IPS-20b (cell line): ENCODE measurements around the gene SEPHS2.
"Not testable (repeated sequence)": the region's sequence is repeated elsewhere in the genome, so short reads cannot be mapped to it uniquely, and the experiment has no call there.

Source experiments
- H3K27ac ChIP-seq: one replicate; pipeline ENCODE4 v1.5.1; 2013; ENCODE audit warnings: low read length
- H3K27me3 ChIP-seq: 2 replicates; pipeline ENCODE4 v1.6.1; 2013; ENCODE audit warnings: mild to moderate bottlenecking, low read length, inconsistent platforms; ENCODE audit not compliant: insufficient read depth
- H3K36me3 ChIP-seq: 2 replicates; pipeline ENCODE4 v1.6.1; 2013; ENCODE audit warnings: low read depth, mild to moderate bottlenecking, inconsistent platforms, low read length, moderate library complexity; ENCODE audit not compliant: insufficient read depth
- H3K4me1 ChIP-seq: 2 replicates; pipeline ENCODE4 v1.6.1; 2013; ENCODE audit warnings: mild to moderate bottlenecking, control low read depth, inconsistent platforms, low read length, moderate library complexity; ENCODE audit not compliant: insufficient read depth
- H3K4me3 ChIP-seq: 2 replicates; pipeline ENCODE4 v1.5.1; 2013; ENCODE audit warnings: mild to moderate bottlenecking, low read length, inconsistent platforms
- H3K9ac ChIP-seq: 2 replicates; pipeline ENCODE4 v1.6.1; 2013; ENCODE audit warnings: low read depth, mild to moderate bottlenecking, inconsistent platforms, low read length, moderate library complexity
- H3K9me3 ChIP-seq: 2 replicates; pipeline ENCODE4 v1.6.1; 2013; ENCODE audit warnings: mild to moderate bottlenecking, low read depth, low read length, inconsistent platforms; ENCODE audit not compliant: insufficient read depth

SEPHS2 gene

DNA sequence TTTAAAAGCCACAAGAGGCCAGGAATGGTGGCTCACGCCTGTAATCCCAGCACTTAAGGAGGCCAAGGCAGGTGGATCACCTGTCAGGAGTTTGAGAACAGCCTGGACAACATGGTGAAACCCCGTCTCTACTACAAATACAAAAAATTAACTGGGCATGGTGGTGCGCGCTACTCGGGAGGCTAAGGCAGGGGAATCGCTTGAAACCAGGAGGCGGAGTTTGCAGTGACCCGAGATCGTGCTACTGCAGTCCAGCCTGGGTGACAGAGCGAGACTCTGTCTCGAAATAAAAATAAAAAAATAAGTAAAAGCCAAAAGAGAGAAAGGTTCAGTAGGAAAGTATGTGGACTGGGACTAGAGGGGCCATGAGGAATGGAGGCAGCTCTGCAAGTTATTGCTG, 13.8 kb upstream of the SEPHS2 start:
- Histone ChIP-seq H3K27ac (no peak overlapping the region), H3K9ac (no peak overlapping the region), H3K4me1 (no peaks in the 10 kb centered on the region), H3K9me3 (no peaks in the 10 kb centered on the region), H3K4me3 (no peak overlapping the region), H3K36me3 (no peaks in the 10 kb centered on the region), H3K27me3 (no peaks in the 10 kb centered on the region)

DNA sequence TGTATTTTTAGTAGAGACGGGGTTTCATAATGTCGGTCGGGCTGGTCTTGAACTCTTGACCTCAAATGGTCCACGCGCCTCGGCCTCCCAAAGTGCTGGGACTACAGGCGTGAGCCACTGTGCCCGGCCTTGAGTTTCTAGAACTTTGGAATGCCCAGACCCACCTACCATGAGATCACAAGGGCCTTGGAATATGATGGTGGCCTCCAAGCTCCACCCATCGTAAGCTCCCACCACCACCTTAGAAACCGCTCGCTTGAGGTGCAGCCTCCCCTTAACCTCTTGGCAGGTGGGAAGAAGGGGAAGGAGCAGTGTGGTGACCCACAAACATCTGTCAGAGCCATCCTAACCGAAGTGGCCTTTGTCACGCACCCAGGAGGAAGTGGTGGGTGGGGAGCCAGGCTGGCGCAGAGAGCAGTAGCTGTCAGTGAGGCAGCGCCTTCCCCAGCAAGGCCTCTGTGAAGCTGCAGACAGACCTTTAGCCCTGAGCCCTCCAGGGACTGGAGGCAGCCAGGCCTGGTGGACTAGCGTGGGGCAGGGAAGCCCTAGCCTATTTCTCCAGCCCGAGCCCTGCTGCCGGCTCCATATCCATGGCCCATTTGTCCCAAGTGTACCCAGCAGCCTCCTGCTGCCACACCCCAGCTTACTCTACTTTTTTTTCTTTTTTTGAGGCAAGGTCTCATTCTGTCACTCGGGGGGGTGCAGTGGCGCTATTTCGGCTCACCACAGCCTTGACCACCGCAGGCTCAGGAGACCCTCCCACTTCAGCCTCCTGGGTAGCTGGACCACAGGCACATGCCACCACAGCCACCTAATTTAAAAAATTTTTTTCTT, 13.1 kb upstream of the SEPHS2 start:
- no peak overlapping the region for H3K4me3 ChIP-seq
- H3K9ac ChIP-seq: no peak overlapping the region
- H3K9me3 ChIP-seq: no peaks in the 10 kb centered on the region
- no peaks in the 10 kb centered on the region for H3K36me3 ChIP-seq
- H3K4me1 ChIP-seq: no peaks in the 10 kb centered on the region
- no peaks in the 10 kb centered on the region for H3K27me3 ChIP-seq
- no peak overlapping the region for H3K27ac ChIP-seq

DNA sequence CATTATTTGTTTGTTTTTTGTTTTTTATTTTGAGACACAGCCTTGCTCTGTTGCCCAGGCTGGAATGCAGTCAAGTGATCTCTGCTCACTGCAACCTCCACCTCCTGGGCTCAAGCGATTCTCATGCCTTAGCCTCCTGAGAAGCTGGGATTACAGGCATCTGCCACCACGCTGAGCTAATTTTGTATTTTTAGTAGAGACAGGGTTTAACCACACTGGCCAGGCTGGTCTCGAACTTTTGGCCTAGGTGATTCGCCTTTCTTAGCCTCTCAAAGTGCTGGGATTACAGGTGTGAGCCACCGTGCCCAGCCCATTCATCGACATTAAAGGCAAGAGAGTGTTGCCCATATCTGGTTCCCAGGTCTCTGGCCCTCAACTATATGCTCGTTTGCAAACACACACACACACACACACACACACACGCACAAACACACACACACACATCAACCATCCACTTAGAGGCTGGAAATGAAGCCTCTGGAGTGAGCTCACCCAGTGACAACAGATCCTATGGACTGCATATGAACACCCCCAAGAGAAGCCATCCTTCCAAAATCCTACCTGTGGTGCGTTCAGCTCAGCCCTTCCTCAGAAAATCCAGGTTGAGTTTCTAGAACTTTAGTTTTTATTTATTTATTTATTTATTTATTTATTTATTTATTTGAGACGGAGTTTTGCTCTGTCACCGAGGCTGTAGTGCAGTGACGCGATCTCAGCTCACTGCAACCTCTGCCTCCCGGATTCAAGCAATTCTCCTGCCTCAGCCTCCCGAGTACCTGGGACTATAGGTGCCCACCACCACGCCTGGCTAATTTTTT, 12.3 kb upstream of the SEPHS2 start:
- Histone ChIP-seq H3K27ac (no peak overlapping the region), H3K4me1 (no peaks in the 10 kb centered on the region), H3K36me3 (no peaks in the 10 kb centered on the region), H3K27me3 (no peaks in the 10 kb centered on the region), H3K9ac (no peak overlapping the region), H3K4me3 (no peak overlapping the region), H3K9me3 (no peaks in the 10 kb centered on the region)

DNA sequence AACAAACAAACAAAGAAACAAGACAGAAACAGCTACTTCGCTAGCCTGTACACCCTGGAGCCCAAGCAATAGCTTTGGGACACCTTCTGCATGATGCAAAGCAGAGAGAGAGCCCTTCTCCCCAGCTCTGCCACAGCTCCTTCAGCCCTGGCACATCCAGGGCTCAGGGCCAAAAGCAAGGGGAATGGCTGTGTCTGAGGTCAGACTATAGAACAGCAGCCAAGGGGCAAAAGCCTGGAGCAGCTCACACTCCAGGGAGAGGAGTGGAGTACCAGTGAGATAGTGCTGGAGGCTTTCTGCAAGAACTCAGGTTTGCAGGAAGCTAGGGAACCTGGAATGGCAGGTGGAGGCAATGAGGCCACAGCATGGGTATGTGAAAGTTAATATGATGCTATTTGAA, 11.6 kb upstream of the SEPHS2 start:
- no peaks in the 10 kb centered on the region for H3K36me3 ChIP-seq
- no peaks in the 10 kb centered on the region for H3K9me3 ChIP-seq
- H3K4me1 ChIP-seq: no peaks in the 10 kb centered on the region
- no peak overlapping the region for H3K4me3 ChIP-seq
- no peak overlapping the region for H3K9ac ChIP-seq
- H3K27me3 ChIP-seq: no peaks in the 10 kb centered on the region
- no peak overlapping the region for H3K27ac ChIP-seq

DNA sequence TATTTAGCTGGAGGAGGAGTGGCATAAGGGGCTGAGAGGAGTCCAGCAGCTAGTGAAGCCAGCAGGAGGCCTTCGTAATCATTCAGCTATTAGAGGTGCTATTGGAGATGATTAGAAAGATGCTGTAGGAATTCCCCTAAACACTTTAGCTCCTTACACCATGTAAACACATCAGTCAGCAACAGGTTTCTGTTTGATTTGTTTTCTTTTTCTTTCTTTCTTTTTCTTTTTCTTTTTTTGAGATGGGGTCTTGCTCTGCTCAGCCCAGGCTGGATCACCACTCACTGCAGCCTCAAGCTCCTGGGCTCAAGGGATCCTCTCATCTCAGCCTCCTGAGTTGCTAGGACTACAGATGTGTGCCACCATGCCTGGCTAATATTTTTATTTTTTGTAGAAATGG, 10.6 kb upstream of the SEPHS2 start:
- Histone ChIP-seq H3K27ac (no peak overlapping the region), H3K4me3 (no peak overlapping the region), H3K36me3 (no peaks in the 10 kb centered on the region), H3K9me3 (no peaks in the 10 kb centered on the region), H3K4me1 (no peaks in the 10 kb centered on the region), H3K27me3 (no peaks in the 10 kb centered on the region), H3K9ac (no peak overlapping the region)

DNA sequence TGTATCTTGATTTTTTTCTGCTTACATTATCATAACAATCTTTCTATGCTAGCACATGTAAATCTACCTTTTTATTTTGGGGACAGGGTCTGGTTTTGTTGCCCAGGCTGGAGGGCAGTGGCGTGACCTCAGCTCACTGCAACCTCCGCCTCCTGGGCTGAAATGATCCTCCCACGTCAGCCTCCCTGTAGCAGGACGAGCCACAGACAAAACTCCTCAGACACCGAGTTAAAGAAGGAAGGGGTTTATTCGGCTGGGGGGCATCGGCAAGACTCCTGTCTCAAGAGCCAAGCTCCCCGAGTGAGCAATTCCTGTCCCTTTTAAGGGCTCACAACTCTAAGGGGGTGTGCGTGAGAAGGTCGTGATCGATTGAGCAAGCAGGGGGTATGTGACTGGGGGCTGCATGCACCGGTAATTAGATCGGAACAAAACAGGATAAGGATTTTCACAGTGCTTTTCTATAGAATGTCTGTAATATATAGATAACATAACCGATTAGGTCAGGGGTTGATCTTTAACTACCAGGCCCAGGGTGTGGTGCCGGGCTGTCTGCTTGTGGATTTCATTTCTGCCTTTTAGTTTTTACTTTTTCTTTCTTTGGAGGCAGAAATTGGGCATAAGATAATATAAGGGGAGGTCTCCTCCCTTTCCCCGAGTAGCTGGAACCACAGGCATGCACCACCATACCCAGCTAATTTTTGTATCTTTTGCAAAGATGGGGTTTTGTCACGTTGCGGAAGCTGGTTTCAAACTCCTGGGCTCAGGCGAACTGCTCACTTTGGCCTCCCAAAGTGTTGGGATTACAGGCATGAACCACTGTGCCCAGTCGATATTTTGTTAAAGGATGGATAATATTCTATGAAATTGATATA, 7.3 kb upstream of the SEPHS2 start:
- H3K27me3 ChIP-seq, H3K36me3 ChIP-seq, H3K9me3 ChIP-seq, H3K9ac ChIP-seq, H3K27ac ChIP-seq, H3K4me1 ChIP-seq, H3K4me3 ChIP-seq: not testable (repeated sequence)

DNA sequence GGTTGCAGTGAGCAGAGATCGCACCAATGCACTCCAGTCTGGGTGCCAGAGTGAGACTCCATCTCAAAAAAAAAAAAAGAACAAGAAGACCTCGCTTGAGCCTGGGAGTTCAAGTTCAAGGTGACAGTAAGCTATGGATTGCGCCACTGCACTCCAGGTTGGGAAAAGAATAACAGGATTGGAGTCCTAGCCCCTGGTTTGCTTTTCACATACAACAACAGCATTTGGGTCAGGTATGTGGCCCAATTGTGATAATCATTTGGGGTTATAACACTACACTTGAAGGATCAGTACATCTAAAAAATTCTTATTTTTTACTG, 3.4 kb upstream of the SEPHS2 start:
- Histone ChIP-seq H3K9me3 (no peaks in the 10 kb centered on the region), H3K27ac (no peak overlapping the region), H3K9ac (no peak overlapping the region), H3K4me1 (0 out of 2 replicates have a peak, but pooled peaks cover under 1% of the 10 kb centered on the region), H3K4me3 (no peak overlapping the region), H3K36me3 (peaks cover 4% of the 10 kb centered on the region; the same call in 1 of the 2 replicates), H3K27me3 (no peaks in the 10 kb centered on the region)

DNA sequence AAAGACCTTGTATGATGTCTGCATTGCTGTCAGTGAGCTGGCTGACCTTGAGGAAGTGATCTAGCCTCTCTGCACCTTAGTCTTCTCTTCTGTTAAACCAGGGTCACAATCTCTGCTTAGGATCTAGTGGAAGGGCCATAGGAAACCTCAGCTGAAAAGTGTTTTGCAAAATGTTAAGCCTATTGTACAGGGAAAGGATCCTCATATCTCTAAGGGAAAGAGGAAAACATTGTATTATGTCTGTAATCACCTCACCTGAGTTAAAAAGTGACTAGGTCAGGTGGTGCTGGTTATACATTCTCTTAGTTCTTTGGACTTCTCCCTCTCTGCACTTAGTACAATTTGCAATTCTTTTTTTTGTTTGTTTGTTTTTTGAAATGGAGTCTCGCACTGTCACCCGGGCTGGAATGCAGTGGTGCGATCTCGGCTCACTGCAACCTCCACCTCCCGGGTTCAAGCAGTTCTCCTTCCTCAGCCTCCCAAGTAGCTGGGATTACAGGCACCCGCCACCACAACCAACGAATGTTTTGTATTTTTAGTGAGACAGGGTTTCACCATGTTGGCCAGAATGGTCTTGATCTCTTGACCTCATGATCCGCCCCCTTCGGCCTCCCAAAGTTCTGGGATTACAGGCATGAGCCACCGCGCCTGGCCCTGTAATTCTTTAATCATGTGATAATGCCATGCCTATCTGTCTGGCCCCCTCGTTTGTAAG, 2.0 kb upstream of the SEPHS2 start:
- peaks cover 6% of the 10 kb centered on the region; the same call in 1 of the 2 replicates for H3K36me3 ChIP-seq
- H3K9me3 ChIP-seq: no peaks in the 10 kb centered on the region
- H3K27me3 ChIP-seq: no peaks in the 10 kb centered on the region
- no peak overlapping the region for H3K27ac ChIP-seq
- 0 out of 2 replicates have a peak, but pooled peaks cover 3% of the 10 kb centered on the region for H3K4me1 ChIP-seq
- no peak overlapping the region for H3K4me3 ChIP-seq
- H3K9ac ChIP-seq: no peak overlapping the region

DNA sequence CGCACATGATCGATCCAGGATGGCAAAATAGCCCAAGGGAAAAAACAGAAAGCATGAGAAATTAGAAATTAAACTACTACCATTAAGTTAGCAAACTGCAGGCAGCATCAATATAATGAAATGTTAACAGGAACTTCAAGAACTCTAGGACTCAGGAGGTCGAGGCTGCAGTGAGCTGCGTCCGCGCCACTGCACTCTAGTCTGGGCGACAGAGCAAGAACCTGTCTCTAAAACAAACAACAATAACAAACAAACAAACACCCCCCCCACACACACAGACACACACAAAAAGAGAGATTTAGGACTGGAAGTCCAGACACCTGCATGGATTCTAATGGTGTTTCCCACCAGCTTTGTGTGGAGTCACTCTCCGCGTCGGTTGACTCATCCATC, 525 bp upstream of the SEPHS2 start:
- Histone ChIP-seq H3K27ac (no peak overlapping the region), H3K27me3 (no peaks in the 10 kb centered on the region), H3K4me3 (peak overlapping the region; percentile 81), H3K9ac (peak overlapping the region; percentile 81; the same call in 1 of the 2 replicates), H3K9me3 (no peaks in the 10 kb centered on the region), H3K36me3 (peaks cover 6% of the 10 kb centered on the region; the same call in 1 of the 2 replicates), H3K4me1 (0 out of 2 replicates have a peak, but pooled peaks cover 3% of the 10 kb centered on the region)

DNA sequence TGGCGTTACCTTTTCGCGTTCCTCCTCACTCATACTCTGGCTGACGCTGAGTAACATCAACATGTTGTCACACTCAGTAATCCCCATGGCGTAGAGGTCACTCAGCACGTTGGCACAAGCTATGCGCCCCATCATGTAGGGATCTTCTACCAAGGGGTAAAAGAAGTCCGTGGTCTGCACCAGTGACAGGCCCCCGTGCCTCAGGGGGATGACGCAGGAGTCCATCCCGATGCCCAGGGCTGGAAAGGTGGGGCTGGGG, 596 bp downstream of the SEPHS2 start:
- H3K36me3 ChIP-seq: peaks cover 6% of the 10 kb centered on the region; the same call in 1 of the 2 replicates
- no peaks in the 10 kb centered on the region for H3K9me3 ChIP-seq
- peak overlapping the region; percentile 81 for H3K4me3 ChIP-seq
- H3K9ac ChIP-seq: peak overlapping the region; percentile 81; the same call in 1 of the 2 replicates
- 0 out of 2 replicates have a peak, but pooled peaks cover 3% of the 10 kb centered on the region for H3K4me1 ChIP-seq
- no peaks in the 10 kb centered on the region for H3K27me3 ChIP-seq
- H3K27ac ChIP-seq: no peak overlapping the region
